COR-L47 (cell line): ENCODE results near the gene CAND2.
"Not testable (repeated sequence)": the region's sequence is repeated elsewhere in the genome, so short reads cannot be mapped to it uniquely, and the experiment has no call there.

Experiments
- DNase-seq: peaks from one replicate; lab custom pipeline; 2025; lab: John Stamatoyannopoulos, UW

CAND2 gene

DNA sequence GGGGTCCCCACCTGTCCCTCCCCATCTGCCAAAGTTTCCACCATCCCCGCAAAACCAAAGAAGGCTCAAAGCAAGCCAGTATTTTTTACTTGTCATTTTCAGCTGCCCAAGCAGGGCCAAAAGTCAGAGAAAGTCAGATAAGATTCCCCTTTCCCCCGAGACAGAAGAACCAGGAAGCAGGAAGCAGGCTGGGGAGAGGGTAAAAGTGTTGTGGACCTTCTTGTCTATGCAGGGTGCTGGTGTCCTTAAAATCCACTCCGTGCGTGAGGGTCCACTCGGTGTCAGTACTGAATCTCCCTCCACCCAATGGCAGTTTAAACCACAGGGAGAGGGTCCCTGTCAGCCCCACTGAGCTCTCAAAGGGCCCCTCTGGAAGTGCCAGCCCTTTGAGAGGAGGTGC lies 65.1 kb downstream of the CAND2 start:
- no peak for DNase-seq

- no peak for DNase-seq
These were observed 65.9 kb downstream of the CAND2 start for GRCh38 chr3:12862387-12862786.

DNA sequence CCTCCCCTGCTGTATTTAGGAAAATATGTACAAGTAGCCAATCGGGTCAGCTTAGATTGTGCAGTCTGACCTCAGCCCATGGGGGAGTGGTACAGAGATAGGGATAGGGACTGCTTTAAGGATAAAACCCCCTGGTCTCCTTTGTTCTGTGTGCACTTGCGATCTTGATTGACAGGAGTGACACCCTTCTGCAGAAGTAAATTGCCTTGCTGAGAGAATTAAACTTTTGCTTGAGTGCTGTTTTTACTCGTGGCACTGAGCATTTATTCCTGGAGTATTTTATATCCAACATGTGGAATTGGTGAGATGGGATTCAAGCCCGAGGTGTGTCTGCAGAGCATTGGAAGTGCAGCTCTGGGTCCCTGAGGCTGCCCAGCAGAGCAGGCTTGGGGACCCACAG lies 68.8 kb downstream of the CAND2 start:
- no peak for DNase-seq

- DNase-seq = no peak
These were observed 70.4 kb downstream of the CAND2 start for GRCh38 chr3:12866836-12867235.

DNA sequence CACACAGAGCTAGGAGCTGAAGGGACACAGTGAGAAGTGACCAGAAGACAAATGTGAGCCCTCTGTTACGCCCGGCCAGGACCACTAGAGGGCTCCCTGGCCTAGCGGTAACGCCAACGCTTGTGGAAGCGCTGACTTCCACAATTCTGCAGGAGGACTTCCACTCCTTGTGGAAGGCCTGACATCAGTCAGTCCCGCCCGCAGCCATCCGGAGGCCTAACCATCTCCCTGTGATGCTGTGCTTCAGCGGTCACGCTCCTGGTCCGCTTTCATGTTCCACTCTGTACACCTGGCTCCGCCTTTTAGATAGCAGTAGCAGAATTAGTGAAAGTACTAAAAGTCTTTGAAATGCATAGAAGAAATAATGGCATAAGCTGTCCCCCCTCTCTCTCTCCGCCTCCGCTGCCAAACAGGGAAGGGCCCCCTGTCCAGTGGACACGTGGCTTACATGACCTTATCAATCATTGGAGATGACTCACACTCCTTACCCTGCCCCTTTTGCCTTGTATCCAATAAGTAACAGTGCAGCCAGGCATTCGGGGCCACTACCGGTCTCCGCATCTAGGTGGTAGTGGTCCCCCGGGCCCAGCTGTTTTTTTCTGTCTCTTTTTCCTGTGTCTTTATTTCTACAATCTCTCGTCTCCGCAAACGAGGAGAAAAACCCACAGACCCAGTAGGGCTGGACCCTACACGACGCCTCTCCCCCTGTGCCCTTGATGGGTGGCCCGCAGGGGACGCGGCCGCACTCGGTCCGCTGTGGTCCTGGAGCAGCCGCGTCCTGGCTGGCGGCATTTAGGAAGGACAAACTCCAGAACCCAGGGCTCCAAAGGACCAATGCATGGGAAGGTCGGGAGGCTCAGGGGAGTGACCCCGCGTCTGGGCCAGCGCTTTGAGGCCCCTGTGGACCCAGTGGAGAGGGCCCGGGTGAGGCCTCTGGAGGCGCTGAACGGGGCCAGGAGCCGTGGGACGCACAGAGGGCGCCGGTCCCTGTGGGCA lies 71.9 kb downstream of the CAND2 start:
- DNase-seq = peak; percentile 58

- no peak for DNase-seq
These were observed 72.6 kb downstream of the CAND2 start for GRCh38 chr3:12869035-12869621.

DNA sequence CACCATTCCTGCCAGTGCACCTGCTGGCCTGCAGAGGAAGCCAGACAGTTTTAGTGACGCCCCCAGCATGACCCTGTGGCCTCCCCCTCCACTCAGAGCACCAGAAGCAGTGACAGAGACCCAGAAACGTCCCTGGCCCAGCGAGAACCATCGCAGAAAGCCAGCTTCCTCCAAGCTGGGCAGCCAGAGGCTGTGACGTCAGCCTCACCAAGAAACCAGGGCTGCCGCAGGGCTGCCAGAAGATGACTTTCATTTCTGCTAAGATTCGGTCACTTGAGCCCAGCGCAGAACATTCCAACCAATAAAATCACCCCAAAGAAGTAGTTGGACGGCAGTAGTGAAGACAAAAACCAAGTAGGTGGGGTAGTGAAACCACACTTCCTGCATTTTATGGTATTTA lies 74.5 kb downstream of the CAND2 start:
- no peak for DNase-seq

GRCh38 chr3:12871404-12871983 lies 75.0 kb downstream of the CAND2 start:
- DNase-seq = no peak

DNA sequence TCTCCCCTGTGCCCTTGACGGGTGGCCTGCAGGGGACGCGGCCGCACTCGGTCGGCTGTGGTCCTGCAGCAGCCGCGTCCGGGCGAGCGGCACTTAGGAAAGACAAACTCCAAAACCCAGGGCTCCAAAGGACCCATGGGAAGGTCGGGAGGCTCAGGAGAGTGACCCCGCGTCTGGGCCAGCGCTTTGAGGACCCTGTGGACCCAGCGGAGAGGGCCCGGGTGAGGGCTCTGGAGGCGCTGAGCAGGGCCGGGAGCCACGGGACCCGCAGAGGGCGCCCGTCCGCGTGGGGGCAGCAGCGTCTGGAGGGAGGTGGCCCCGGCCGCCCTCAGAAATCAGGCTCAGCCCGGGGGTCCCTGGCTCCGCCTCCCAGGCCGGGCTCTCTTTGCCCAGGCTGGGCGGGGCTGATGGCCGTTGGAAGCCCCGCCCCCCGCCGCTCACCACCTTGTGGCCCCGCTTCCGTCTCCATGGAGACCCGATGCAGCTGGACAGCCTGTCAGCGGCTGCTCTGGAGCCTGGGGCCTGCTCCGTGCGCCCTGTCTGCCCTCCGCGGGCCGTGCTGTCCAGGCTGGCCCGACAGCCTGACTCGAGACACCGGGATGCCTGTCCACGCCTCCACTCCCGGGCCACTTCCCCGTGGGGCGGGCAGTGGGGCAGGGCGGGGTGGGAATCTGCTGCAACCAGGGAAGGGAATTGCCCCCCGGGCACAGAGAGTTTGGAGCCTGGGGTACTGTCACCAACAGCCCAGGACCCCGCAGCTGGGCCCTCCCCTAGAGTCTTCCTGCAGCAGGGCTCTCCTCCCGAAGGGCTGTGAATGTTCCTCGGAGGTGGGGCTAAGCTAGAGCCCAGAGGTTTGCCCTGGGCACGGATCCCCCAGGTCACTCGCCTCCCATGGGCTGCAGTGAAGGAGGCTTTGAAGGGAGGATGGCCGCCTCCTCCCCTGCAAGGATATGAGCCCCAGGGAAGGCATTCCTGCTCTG lies 79.7 kb downstream of the CAND2 start:
- DNase-seq = no peak

DNA sequence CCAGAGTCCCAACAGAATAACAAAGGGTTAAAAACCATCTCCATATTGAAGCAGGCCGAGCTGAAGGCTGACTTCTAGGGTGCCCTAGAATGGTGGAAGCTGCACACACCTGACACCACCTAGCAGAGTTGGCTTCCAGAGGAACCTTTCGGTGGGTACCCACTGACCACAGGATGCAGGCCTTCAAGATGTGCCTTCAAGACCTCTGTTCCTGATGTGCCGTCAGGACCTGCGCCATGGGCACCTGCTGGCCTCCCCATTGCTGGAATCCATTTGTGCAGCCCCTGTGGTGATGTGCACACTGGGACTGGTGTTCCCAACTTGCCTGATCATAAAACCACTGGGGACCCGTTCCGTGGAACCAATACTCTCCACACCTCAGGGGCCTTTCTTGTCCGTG lies 80.6 kb downstream of the CAND2 start:
- no peak for DNase-seq

DNA sequence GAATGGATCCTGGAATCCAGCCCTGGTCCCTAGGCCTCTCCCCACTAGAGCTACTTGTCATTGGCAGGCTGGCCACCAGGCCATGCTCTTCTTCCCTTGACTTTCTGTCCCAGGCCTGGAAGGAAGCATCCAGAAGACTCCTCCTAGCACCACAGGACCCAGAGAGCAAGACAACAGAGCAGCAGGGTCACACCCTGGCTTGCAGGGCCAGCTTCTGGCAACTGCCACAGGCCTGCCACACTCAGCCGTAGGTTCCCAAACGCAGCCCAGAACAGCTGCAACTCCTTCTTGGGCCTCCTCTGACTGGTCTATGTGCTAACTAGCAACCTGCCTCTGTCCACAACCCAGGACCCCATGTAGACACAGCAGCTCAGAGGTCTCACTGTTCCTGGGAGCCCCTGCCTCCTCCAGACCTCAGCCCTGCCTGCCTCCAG lies 81.7 kb downstream of the CAND2 start:
- no peak for DNase-seq

GRCh38 chr3:12878758-12879157 lies 82.3 kb downstream of the CAND2 start:
- DNase-seq = not testable (repeated sequence)

GRCh38 chr3:12879191-12879815 lies 82.8 kb downstream of the CAND2 start:
- DNase-seq = no peak

DNA sequence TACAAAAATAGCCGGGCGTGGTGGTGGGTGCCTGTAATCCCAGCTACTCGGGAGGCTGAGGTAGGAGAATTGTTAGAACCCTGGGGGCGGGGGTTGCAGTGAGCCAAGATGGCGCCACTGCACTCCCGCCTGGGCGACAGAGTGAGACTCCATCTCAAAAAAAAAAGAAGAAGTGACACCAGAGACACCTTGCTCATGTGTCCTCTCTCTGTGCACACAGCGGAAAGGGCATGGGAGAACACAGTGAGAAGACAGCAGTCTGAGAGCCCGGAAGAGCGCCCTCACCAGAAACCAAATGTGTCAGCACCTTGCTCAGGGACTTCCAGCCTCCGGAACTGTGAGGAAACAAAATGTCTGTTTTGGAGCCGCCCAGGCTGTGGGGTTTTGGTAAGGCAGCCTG lies 85.4 kb downstream of the CAND2 start:
- DNase-seq = not testable (repeated sequence)

- no peak for DNase-seq
These were observed 86.1 kb downstream of the CAND2 start for GRCh38 chr3:12882336-12883310.

DNA sequence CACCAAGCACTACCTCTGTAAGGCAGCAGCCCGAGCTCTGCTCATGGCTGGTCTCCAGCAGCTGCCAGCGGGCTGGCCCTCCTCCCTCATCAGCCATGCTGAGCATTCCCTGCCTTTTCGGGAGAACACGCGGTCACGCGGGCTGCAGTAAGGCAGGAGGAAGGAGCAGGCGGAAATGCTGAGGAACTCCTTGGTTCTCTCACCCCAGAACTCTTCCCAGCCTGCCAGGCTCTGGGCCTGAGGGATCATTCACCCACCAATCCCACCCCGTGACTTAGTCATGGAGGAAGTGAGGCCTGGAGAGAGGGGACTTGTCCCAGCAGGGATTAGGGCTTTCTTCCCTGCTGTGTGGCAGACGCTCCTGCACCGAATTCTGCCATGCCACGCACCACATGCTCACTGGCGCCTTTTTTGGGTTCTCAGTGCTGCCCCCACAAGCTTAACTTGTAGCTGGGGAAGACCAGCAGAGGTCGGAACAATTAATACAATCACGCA lies 87.8 kb downstream of the CAND2 start:
- DNase-seq = no peak
